Testis (tissue), 2 donors: Measurements from ENCODE around the gene EYS.

Experiments used
- CTCF ChIP-seq, 3 experiments: fragments of 450-650 bp in 2 of 3; fragments of 200-600 bp in 1 of 3; sonication (generic) in 1 of 3; IDR thresholded peaks; one replicate each; pipeline ENCODE4 v1.5.1; 2016 to 2019; ENCODE audit warnings: antibody characterized with exemption in 3 of 3, mild to moderate bottlenecking in 2 of 3, moderate library complexity in 1 of 3
- POLR2A ChIP-seq: fragments of 450-650 bp; IDR thresholded peaks from one replicate; pipeline ENCODE4 v1.6.1; 2017; ENCODE audit warnings: antibody characterized with exemption, mild to moderate bottlenecking, moderate library complexity

DNA sequence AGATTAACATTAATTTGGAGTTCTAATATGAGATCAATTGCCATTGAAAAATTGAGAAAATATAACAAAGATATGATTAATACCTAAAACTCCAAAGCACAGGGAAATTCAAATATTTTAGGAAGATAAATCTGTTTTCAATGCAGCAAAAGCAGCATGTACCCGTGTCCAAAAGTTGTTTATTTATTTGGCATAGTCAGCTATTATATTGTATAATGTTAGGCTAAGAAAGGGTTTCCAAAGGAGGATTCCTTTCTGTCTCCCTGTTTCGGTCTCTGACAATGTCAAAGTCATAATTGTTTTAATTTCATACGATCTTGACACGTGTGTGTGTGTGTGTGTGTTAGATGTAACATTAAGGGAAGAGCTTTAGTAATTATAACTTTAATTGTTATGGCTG lies 914.5 kb downstream of the EYS start:
- TF ChIP-seq CTCF (IDR thresholded peaks at IDR 0.05) (no peak), POLR2A (no peak)
